ENCODE results near the gene BIRC5.
"Not testable (repeated sequence)": the region's sequence is repeated elsewhere in the genome, so short reads cannot be mapped to it uniquely, and the experiment has no call there.

BIRC5 gene

DNA sequence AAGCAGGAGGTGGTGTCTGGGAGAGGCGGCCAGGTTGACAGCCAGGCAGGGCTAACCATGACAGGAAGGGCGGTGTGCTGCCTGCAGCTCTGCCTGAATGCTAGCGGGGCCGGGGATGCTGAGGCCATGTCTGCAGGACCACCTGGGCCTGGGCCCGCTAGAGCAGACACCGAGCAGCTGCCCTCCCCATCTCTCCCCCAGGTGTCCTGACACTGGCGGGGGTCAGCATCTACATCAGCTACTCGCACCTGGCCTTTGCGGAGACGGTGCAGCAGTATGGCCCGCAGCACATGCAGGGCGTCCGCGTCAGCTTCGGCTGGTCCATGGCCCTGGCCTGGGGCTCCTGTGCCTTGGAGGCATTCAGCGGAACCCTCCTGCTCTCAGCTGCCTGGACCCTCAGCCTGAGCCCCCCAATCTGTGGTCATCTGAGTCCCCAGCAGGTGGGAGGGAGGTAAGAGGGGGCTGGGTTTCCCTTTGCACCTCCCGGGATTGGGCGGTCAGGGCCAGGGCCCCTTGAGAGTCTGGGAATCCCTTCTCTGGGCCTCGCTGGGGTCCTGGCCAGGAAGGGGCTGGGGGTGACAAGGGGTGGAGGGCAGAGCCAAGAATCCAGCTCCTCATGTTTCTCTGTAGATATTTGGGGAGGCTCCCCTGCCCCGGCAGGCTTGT lies 24.9 kb downstream of the BIRC5 start:
- in situ Hi-C loops (cut with MboI; ENCODE audit: low sequenced_read_pairs): no loop called here

DNA sequence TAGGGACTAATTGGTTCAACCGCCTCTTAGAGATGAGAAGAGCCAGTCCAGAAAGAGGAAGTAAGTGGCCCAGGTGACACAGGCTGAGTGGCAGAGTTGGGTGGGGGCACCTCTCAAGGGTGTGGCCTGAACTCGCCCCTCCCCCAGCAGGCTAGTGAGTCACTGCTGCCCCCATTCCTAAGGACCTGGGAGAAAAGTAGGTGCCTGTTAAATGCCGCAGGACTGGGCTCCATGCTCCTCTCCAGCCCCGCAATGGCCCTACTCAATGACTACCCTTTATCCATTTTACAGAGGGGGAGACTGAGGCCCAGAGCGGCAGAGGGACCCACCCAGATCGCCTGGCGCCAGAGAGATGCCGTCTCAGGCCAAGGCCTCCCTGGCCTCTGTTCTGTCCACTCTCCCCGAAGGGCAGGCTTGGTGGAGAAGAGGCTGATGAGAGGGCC lies 25.5 kb downstream of the BIRC5 start:
- in situ Hi-C loops (cut with MboI; ENCODE audit: low sequenced_read_pairs): no loop called here

DNA sequence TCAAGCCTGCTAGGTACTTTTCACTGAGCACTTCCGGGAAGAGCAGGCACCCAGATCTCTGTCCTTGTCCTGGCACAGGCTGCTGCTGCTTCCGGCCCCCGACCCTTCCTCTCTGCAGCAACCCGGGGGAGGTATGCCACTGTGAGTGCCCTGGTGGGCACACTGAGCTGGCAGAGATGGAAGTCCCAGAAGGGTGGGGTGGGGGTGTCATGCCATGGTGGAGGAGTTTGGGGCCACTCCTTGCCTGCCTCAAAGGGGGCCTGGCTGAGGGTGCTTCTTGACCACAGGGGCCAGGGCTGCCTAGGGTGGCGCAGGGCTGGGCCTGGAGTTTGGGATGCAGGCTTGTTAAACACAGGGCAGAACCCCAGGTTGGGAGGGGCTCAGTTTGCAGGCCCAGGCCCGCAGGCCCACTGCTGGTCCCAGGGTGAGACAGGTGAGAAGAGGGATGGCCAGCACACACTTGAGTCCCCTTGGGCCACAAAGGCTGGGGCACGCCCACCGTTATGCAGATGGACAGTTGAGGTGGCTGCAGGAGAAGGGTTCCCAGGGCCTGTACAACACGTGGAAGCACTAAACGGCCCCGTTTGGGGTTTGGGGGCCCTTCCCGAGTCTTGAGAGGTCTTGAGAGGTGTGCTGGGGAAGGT lies 26.1 kb downstream of the BIRC5 start:
- in situ Hi-C loops (cut with MboI; ENCODE audit: low sequenced_read_pairs): loop anchor here (10.0 kb wide), 1 partner anchor 155 kb away; no protein-coding TSS in a partner anchor

DNA sequence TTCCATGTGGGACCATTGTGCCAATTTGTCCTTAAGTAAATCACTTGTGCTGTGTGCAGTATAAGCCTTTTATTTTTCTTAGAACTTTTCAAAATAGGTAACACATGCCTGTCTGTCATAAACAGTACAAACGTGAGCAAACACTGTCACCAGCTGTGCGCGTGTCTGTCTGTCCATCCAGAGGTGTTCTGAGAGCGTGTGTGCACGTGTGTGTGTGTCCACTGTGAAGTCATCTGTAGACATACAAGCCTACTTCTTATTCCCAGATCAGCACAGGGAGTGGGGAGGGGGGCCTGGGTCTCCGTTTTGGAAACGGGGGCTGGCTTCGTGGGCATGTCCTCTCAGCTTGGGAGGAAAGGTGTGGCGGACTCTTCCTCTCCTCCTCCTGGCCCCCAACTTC lies 26.8 kb downstream of the BIRC5 start:
- in situ Hi-C loops (cut with MboI; ENCODE audit: low sequenced_read_pairs): loop anchor here (10.0 kb wide), 1 partner anchor 156 kb away; no protein-coding TSS in a partner anchor

DNA sequence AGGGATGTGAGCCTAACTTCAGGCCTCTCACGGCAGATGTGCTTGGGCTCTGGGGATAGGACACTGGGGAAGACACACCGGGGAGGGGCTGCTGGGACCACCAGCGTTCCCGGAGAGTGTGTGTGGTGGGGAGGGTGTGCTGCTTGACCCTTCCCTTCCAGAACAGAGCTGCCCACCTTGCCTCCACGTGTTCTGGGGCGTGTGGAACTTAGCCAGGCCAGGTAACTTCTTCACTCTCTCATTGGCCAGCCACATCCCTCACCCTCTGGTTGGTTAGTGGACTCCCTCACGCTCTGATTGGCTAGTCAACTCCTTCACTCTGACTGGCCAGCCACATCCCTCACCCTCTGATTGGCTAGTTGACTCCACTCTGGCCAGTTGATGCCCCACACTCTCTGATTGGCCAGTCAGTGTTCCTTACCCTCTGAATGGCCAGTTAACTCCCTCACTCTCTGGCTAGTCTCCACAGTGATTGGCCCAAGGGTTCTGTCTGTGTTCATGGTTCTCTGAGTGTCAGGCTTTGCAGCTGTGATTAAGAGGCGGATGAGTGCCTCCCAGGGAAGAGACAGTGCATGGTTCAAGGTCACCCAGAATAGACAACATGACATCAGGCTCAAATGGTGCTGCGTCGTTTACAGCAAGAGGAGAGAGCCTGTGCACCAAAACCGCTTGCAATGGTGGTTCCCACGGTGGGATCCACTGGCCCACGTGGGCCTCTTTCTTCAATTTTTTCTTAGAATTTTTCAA lies 27.4 kb downstream of the BIRC5 start:
- in situ Hi-C loops (cut with MboI; ENCODE audit: low sequenced_read_pairs): loop anchor here (10.0 kb wide), 1 partner anchor 157 kb away; no protein-coding TSS in a partner anchor

DNA sequence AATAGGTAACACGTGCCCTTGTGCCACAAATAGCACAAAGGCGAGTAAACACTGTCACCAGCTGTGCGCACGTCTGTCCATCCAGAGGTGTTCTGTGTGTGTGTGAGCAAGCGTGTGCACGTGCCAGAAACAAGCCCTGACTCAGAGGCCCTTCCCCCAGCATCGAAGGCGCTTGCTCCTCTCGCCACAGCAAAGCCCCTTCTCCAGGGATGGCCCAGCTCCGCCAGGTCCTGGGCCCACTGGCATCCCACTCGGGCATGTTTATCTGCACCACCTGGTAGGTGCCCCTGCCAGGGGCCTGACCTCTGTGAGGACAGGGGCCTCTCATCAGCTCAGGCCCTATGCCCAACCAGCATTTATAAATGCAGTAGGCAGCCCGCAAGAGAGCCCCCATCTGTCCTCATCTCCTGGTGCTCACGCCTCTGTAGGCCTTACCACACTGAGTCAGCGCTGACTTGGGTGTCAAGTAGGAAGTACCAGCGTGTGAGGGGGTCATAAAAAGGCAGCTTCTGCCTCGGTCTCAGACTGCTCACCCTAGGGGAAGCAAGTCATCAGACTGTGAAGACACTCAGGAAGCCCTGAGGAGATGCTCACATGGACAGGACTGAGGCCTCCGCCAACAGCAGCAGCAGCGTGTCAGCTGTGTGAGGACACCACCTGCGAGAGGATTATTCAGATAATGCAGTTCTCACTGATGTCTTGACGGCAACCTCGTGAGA lies 28.1 kb downstream of the BIRC5 start:
- in situ Hi-C loops (cut with MboI; ENCODE audit: low sequenced_read_pairs): loop anchor here (10.0 kb wide), 1 partner anchor 157 kb away; no protein-coding TSS in a partner anchor

DNA sequence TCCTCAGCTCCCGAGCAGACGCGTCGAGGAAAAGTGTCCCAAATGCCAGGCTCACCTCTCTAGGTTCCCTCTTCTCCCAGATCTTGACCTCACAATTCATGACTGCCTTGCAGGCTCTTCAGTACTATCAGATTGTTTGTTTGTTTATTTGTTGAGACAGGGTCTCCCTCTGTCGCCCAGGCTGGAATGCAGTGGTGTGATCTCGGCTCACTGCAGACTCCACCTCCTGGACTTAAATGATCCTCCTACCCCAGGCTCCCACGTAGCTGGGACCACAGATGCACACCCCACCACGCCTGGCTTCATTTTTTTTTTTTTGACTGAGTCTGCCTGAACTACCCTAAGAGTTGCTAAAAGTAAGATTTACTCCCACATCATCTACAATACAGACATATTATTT lies 33.3 kb downstream of the BIRC5 start:
- in situ Hi-C loops (cut with MboI; ENCODE audit: low sequenced_read_pairs): loop anchor here (10.0 kb wide), 1 partner anchor 163 kb away; no protein-coding TSS in a partner anchor

DNA sequence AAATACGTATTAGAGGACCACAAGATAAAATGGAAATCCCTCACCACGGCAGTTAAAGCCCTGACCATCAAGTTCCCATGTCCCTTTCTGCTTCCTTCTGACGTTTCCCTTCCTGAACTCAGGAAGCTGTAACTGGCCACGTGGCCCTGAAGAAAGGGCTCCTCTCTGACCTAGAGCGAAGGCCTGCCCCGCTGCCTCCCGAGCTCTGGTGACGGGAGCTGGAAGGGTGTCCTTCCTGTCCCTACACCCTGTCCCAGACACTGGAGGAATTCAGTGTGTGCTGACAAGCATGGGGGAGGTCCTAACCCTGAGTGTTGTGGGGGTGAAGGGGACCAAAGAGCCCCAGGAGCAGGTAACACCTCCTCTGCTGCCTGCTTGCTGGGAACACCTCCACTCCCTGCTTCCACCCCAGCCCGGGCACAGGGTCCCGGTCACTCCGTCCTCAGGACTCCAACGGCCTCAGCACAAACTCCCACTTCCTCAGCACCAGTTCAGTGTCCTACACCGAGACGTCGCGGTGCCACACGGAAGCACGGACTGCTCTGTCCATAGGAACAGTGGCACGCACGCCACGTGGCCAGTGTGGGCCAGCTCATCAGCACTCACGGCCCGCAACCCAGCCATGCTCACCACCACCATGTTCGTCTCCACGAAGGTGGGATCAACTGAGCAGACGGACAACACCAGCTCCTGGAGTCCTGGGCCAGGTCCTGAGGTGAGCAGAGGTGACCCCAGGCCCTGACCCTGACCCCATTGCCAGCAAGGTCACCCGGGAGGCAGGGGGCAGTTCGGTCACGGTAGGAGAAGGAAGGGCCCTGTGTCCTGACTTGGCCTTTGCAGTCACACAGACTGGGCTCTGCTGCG lies 34.2 kb downstream of the BIRC5 start:
- in situ Hi-C loops (cut with MboI; ENCODE audit: low sequenced_read_pairs): loop anchor here (10.0 kb wide), 1 partner anchor 163 kb away; no protein-coding TSS in a partner anchor

DNA sequence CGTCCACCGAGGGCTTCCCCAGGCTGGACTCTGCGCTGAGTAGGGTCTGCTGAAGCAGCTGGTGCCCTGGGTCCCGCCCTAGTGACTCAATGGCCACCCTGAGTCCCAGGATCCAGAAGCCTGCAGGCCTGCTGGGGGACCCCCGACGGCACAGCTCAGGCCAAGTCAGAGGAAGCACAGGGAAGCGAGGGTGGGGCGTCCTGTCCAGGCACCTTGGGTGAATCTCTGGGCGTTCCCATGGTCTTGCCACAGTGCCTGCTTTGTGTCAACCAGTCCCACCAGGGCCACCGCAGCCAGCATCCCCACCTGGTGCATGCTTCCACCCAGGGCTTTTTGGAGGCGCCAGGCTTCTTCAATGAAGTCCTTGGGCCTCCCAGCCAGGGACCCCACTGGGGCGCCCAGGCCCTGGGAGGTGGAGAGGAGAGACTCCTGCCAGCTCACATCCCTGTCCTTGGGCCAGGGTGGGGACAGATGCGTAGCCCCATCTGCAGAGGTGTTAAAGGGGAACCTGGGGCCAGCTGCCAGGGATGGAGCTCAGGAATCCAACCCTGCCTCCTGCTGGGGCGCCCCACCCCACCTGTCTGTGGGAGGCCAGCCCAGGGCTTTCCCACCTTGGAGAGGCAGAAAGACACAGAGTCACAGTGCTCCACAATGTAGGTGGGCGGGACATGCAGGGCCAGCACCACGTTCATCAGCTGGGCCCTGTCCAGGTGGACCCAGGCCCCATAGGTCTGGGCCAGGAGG lies 35.2 kb downstream of the BIRC5 start:
- in situ Hi-C loops (cut with MboI; ENCODE audit: low sequenced_read_pairs): loop anchor here (10.0 kb wide), 1 partner anchor 164 kb away; no protein-coding TSS in a partner anchor

DNA sequence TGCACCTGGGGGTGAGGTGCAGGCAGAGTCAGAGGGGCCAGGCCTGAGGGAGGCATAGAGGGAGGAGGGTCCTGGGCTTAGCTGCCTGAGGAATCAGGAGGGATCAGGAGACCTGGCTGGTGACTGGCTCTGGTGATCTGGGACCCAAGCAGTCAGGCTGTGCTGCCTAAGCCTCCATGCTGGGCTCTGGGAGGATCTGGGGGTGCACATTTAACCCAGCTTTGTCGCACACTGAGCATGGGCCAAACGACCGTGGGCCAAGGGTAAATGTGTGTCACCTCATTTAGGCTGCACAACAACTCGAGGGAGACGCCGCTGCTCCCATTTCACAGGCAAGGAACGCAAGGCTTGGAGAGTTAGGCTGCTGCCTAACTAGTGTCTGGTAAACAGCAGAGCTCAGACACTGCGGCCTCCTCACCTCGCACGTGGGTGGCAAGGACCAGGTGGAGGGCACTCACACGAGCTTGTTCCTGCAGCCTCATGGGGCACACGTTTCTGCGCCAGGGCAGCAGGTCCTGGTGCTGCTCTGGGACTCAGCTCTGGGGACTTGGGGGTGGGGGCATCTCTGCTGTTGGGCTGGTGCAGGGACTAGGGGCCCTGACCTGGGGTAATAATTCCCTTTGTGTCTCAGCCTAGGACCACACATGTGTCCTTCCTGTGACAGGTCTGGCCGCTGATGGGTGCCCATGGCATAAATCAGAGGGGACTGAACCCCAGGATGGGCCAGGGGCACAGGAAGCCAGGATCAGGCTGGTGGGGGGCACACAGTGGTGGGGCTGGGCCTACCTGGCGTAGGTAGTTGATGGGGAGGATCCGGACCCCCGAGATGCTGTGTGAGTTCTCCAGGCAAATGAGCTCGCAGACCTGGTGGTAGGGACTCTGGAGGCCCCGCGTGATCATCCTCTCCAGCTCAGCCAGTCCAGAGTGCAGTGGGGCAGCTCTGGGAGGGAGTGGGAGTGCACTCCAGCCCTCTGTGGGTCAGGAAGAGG lies 36.1 kb downstream of the BIRC5 start:
- in situ Hi-C loops (cut with MboI; ENCODE audit: low sequenced_read_pairs): loop anchor here (10.0 kb wide), 1 partner anchor 165 kb away; no protein-coding TSS in a partner anchor

DNA sequence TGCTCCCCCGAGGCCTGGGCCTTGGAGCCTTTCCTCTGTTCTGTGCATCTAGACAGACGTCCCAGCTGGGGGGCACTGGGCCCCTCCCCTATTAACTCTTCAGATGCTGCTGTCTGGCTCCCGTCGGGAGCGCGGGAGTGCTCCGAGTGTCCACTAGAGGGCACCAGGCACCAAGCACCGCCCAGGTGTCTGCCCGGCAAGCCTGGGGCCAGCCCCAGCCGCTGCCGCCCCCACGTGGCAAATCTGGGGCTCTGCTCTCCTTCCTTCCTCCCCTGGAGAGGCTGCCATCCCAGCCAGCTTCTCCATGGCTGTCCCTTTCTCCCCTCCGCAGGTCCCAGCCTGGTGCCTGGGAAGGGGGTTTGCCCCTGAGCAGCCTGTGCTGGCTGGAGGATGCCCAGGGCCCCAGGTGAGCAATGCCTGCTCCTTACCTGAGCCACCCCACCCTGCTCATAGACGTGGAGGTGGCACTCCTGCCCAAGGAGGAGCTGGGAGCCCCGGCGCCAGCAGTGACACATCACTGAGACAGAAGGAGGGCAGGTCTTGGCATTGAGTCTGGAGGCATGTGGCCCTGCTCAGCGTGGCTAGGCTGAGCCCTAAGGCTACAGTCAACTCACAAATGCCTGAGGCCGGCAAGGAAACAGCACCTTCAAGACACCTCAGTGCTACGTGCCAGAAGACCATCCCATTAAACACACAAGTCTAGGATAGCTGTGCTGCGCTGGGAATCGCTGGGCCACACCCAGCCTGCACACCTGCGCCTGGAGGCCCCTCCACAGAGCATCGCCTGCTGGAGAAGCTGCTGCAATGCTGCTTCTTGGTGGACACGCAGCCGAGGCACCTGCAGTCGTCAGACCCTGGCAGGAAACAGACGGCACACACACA lies 37.1 kb downstream of the BIRC5 start:
- in situ Hi-C loops (cut with MboI; ENCODE audit: low sequenced_read_pairs): no loop called here

DNA sequence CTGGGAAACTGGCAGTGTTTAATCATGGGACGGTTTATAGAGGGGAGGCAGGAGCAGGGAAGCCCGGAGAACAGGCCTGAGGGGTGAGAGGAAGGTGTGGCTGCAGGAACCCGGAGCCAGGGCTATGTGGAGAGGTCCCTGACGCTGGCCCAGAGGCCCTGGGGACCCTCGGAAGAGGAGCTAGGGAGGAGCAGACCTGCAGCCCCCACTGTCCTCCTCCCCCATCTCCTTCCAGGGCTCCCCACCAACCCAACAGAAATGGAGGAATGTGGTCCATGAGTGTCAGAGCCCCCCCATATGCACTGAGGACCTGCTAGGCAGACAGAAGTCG lies 37.7 kb downstream of the BIRC5 start:
- in situ Hi-C loops (cut with MboI; ENCODE audit: low sequenced_read_pairs): no loop called here

DNA sequence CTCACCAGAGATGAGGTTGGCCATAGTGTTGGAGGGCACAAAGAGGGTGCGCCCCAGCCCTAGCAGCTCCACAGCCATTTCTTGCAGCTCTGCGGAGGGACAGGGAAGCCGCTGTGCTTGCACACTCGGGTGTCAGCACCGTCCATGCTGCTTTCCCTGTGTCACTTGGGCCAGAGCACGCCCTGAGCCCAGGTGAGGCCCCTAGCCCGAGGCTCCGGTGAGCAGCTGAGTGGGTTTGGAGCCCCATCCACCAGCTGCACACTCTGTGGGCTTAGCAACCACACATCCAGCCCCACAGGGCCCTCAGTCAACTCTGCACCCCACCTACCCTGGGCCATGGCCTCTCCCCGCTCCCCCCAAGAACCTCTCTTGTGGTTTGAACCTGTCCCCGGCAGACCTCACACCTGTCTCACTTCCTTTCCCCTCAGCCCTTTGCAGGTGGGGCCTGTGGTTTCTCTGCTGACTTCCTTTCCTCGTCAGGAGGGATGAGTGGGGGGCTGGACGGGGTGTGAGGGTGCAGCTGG lies 38.1 kb downstream of the BIRC5 start:
- in situ Hi-C loops (cut with MboI; ENCODE audit: low sequenced_read_pairs): no loop called here

DNA sequence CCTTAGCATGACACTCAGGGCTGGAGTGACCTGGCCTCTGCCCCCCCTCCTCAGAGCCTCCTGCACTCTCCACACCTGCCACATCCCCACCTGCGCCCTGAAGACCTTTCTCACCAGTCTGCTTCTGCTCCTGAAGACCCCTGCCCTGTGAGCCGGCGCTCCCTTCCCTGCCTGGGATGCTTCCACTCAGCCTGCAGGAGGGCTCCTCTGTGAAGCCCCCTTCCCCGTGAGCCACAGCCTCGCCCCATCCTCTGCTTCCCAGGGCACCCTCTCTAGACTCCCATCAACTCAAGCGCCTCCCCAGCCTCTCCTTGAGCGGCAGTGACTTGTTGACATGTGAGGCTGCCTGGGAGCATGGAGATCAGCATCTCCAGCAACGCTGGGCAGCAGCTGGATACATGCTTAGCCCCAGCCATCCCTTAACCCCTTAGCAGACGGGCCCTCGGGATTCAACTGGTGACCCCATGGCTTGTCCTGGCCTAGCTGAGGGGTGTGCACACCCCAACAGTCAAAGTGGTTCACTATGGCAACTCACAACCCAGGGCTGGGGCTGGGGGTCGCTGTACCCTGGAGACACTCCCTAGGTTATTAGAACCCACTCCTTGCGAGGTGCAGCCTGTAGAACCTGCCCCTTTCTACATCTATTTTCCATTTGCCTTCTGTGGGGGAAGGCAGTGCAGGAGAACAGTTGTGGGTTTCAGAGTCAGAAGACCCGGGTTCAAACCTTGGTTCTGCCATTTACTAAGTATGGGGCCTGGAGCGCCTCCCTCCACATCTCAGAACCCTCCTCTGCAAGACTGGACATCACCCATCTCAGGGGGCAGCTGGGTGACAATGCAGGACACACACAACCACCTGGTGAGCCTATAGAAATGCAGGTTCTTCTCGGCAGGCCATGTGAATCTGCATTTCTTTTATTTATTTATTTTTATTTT lies 38.9 kb downstream of the BIRC5 start:
- in situ Hi-C loops (cut with MboI; ENCODE audit: low sequenced_read_pairs): no loop called here

DNA sequence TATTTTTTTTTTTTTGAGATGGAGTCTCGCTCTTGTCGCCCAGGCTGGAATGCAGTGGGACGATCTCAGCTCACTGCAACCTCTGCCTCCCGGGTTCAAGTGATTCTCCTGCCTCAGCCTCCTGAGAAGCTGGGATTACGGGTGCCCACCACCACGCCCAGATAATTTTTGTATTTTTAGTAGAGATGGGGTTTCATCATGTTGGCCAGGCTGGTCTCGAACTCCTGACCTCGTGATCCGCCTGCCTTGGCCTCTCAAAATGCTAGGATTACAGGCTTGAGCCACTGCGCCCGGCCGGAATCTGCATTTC lies 39.5 kb downstream of the BIRC5 start:
- in situ Hi-C loops (cut with MboI; ENCODE audit: low sequenced_read_pairs): not testable (repeated sequence)
